Measurements from ENCODE around the gene PITPNC1. TPM values are rescaled to one million over a fixed set of nuclear protein-coding genes. Genes with fewer than 3 reads are reported as not detected.

PITPNC1 gene
- total RNA-seq, 4 donors from 2014 or later = 4.1 to 45.1 (median 8.7) TPM

DNA sequence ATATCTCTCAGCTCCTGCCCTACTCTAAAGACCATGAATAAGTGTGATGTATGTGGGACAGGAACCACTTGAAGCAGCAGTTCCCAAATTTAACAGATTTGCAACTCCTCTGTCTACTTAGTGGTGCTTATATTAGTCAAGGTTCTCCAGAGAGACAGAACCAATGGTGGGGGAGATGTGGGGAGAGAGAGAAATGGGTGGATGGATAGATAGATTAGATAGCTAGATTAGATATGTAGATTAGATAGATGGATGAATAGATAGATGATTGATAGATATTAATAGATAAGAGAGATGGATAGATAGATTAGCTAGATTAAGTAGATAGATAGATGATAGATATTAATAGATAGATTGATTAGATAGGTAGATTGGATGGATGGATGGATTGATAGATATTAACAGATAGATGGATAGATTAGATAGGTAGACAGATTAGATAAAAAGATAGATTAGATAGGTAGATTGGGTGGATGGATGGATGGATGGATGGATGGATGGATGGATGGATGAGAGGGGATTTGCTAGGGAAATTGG is 186.7 kb downstream of the PITPNC1 start:
- no peaks in the 10 kb centered on the region for H3K9me3 ChIP-seq
- H3K4me3 ChIP-seq = no peak overlapping the region
- no peak overlapping the region for H3K27ac ChIP-seq
- H3K4me1 ChIP-seq = no peaks in the 10 kb centered on the region
- H3K27me3 ChIP-seq = no peaks in the 10 kb centered on the region
- H3K36me3 ChIP-seq = no peaks in the 10 kb centered on the region
- intact Hi-C loops (cut with DNase I; ENCODE audit: low total_unique reads) = no loop called here
- DNase-seq = no peak
- no peak for TF ChIP-seq POLR2A (IDR thresholded peaks at IDR 0.05)

DNA sequence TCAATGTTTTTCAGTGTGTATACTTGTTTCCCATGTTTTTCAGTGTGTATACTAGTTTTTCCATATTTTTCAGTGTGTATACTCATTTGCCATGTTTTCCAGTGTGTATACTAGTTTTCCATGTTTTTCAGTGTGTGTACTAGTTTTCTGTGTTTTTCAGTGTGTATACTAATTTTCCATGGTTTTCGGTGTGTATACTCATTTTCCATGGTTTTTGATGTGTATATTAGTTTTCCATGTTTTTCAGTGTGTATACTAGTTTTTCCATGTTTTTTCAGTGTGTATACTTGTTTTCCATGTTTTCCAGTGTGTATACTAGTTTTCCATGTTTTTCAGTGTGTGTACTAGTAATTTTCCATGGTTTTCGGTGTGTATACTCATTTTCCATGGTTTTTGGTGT is 188.0 kb downstream of the PITPNC1 start:
- Histone ChIP-seq H3K36me3 (no peaks in the 10 kb centered on the region), H3K9me3 (no peaks in the 10 kb centered on the region), H3K4me1 (no peaks in the 10 kb centered on the region), H3K27me3 (no peaks in the 10 kb centered on the region), H3K27ac (no peak overlapping the region), H3K4me3 (no peak overlapping the region)
- intact Hi-C loops (cut with DNase I; ENCODE audit: low total_unique reads) = no loop called here
- TF ChIP-seq CTCF (IDR thresholded peaks at IDR 0.05) = no peak
- TF ChIP-seq POLR2A (IDR thresholded peaks at IDR 0.05) = no peak
- DNase-seq = no peak

DNA sequence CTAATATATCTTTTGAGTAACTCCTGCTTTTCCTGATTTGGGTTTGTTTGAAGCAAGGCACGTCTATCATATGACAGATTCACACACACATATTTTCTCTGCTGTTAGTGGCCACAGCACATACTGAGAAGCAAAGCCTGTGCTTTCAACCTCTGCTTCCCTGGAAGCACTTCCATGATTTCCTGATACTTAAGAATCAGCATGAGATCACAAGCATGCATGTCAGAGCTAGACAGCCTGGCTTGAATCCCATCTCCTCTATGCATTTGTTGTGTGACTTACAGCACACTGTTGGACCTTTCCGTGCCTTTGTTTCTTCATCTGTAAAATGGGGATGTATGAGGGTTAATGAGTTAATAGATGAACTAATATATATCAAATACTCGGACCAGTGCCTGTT is 189.6 kb downstream of the PITPNC1 start:
- TF ChIP-seq CTCF (IDR thresholded peaks at IDR 0.05) = no peak
- no peak for TF ChIP-seq POLR2A (IDR thresholded peaks at IDR 0.05)
- H3K27me3 ChIP-seq = no peaks in the 10 kb centered on the region
- no peaks in the 10 kb centered on the region for H3K9me3 ChIP-seq
- no peaks in the 10 kb centered on the region for H3K36me3 ChIP-seq
- intact Hi-C loops (cut with DNase I; ENCODE audit: low total_unique reads) = no loop called here
- no peaks in the 10 kb centered on the region for H3K4me1 ChIP-seq
- no peak for DNase-seq
- H3K4me3 ChIP-seq = no peak overlapping the region
- H3K27ac ChIP-seq = no peak overlapping the region

GRCh38 chr17:67569015-67569451 is 192.0 kb downstream of the PITPNC1 start:
- DNase-seq = no peak
- Histone ChIP-seq H3K27ac (no peak overlapping the region), H3K4me3 (no peak overlapping the region), H3K9me3 (no peaks in the 10 kb centered on the region), H3K4me1 (no peaks in the 10 kb centered on the region), H3K27me3 (no peaks in the 10 kb centered on the region), H3K36me3 (no peaks in the 10 kb centered on the region)
- intact Hi-C loops (cut with DNase I; ENCODE audit: low total_unique reads) = no loop called here
- TF ChIP-seq CTCF (IDR thresholded peaks at IDR 0.05) (no peak), POLR2A (IDR thresholded peaks at IDR 0.05) (no peak)

DNA sequence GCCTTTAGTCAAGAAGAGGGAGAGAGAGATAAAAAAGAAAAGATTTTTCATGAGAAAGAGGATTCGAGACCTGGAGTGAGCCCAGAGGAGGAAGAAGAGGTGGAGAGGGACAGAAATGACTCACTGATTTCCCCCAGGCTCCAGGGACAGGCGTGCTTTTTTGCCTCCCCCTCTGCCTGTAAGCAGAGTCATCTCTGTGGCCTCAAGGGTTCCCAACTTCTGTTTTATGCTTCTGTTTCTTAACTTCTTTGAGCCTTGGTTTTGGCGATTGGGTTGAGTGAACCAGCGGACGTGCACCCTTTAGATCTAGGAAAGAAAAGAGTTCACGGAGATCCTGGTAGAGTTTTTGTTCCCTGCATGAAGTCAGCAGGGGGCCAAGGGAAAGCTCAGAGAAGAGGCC is 192.8 kb downstream of the PITPNC1 start:
- no peaks in the 10 kb centered on the region for H3K36me3 ChIP-seq
- TF ChIP-seq CTCF (IDR thresholded peaks at IDR 0.05) (no peak), POLR2A (IDR thresholded peaks at IDR 0.05) (no peak)
- intact Hi-C loops (cut with DNase I; ENCODE audit: low total_unique reads) = no loop called here
- no peak for DNase-seq
- H3K4me3 ChIP-seq = no peak overlapping the region
- no peaks in the 10 kb centered on the region for H3K27me3 ChIP-seq
- no peak overlapping the region for H3K27ac ChIP-seq
- H3K4me1 ChIP-seq = no peaks in the 10 kb centered on the region
- no peaks in the 10 kb centered on the region for H3K9me3 ChIP-seq

GRCh38 chr17:67570797-67571196 is 193.7 kb downstream of the PITPNC1 start:
- no peaks in the 10 kb centered on the region for H3K9me3 ChIP-seq
- TF ChIP-seq POLR2A (IDR thresholded peaks at IDR 0.05) (no peak), CTCF (IDR thresholded peaks at IDR 0.05) (no peak)
- intact Hi-C loops (cut with DNase I; ENCODE audit: low total_unique reads) = no loop called here
- H3K27me3 ChIP-seq = no peaks in the 10 kb centered on the region
- H3K4me3 ChIP-seq = no peak overlapping the region
- H3K36me3 ChIP-seq = no peaks in the 10 kb centered on the region
- no peak overlapping the region for H3K27ac ChIP-seq
- no peak for DNase-seq
- no peaks in the 10 kb centered on the region for H3K4me1 ChIP-seq

Measured in uterus (tissue), 4 donors.